HG02943 (cell line): Measurements from ENCODE around the gene FAM170B.

Source experiments
- ATAC-seq: cut with Tn5 transposase; IDR thresholded peaks from one replicate; pipeline ENCODE4 v1.9.1; 2021; ENCODE audit warnings: mild to moderate bottlenecking, low read depth, moderate library complexity; ENCODE audit not compliant: unreplicated experiment

FAM170B gene

DNA sequence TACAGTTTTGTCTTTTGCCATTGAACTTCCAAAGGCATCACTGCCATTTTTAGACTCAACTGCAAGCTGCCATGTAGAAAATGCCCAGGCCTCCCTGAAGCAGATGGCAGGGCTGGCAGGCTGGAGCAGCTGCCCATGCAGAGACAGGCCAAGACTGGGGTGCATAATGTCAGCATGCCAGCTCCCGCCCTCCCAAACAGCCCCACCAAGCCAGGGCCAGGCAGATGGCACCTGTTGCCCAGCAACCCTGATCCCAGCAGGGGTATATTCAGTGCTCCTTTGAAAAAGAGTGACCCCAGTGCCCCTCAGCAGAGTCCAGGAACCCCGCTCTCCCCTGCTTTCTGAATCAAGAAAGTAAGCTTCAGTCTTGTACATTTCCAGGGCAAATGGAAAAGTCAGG lies 51.1 kb downstream of the FAM170B start:
- ATAC-seq: no peak

DNA sequence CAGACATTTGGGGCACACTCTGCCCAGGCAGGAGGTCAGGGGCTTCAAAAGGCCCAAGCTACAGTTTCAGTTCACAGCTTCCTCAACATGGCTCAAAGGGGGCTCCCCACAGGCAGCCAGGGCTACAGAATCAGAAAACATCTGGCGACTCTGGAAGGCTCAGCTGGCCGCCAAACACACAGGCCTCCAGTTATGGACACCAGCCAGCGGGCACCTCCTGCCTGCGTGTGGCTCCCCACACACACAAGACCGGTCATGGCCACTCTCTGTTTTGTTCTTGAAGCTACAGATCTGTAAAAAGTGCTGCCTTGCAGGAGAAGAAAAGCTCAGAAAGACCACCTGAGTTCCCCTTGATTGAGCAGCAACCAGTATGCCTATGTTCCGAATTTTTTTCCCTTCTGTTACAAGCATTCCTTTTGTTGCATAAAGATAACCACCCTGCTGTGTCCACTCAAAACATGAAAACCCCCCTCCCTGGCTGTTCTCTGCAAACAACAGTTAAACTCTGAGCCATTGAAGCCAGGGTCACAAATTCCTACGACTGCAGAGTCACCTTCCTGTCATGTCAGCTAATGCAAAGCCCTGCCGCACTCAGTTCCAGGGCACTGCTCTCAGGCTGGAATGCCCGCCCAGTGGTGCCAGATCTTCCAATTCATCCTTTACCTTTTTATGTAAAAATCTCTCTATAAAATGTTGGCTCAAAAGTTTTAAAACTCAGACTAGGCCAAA lies 52.1 kb downstream of the FAM170B start:
- ATAC-seq: no peak
